Measurements from ENCODE around the gene FREM2.
A peak's percentile ranks its signal among the peaks of the same experiment; 100 is the strongest.

FREM2 gene

GRCh38 chr13:38648912-38649311 lies 38.0 kb upstream of the FREM2 start:
- Histone ChIP-seq H3K27ac (ENCODE audit: poor library complexity, severe bottlenecking) (no peak overlapping the region), H3K4me3 (ENCODE audit: severe bottlenecking) (no peak overlapping the region), H3K36me3 (ENCODE audit: low read depth) (no peaks in the 10 kb centered on the region), H3K9me3 (ENCODE audit: severe bottlenecking) (no peaks in the 10 kb centered on the region), H3K4me1 (ENCODE audit: insufficient read depth, poor library complexity, severe bottlenecking) (no peaks in the 10 kb centered on the region), H3K27me3 (ENCODE audit: insufficient read depth, poor library complexity, severe bottlenecking) (no peaks in the 10 kb centered on the region)
- TF ChIP-seq, protein P1, sequence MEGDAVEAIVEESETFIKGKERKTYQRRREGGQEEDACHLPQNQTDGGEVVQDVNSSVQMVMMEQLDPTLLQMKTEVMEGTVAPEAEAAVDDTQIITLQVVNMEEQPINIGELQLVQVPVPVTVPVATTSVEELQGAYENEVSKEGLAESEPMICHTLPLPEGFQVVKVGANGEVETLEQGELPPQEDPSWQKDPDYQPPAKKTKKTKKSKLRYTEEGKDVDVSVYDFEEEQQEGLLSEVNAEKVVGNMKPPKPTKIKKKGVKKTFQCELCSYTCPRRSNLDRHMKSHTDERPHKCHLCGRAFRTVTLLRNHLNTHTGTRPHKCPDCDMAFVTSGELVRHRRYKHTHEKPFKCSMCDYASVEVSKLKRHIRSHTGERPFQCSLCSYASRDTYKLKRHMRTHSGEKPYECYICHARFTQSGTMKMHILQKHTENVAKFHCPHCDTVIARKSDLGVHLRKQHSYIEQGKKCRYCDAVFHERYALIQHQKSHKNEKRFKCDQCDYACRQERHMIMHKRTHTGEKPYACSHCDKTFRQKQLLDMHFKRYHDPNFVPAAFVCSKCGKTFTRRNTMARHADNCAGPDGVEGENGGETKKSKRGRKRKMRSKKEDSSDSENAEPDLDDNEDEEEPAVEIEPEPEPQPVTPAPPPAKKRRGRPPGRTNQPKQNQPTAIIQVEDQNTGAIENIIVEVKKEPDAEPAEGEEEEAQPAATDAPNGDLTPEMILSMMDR (IDR thresholded peaks at IDR 0.05; ENCODE audit: poor library complexity, severe bottlenecking), result no peak
- no peak for DNase-seq (ENCODE audit: low spot score)
- ATAC-seq (ENCODE audit: low read depth), result no peak

DNA sequence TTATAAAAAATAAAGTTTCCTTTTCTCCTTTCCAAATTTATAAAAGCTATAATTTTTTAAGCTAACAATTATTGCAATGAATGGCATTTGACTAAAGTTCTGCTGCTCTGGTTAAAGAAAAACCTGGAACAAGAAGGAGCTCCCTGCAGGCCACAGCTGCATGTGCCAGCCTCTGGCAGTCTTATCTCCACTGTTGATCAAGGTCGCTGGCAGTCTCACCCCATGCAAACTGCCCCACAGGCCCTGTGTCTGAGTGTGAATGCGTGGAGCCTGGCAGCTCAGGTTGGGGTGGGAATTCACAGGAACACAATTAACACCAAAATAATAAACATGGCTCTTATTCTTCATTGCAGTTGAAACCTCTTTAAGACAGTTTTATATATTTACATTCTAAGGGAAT lies 30.2 kb upstream of the FREM2 start:
- Histone ChIP-seq H3K27me3 (ENCODE audit: insufficient read depth, poor library complexity, severe bottlenecking) (no peaks in the 10 kb centered on the region), H3K9me3 (ENCODE audit: severe bottlenecking) (no peaks in the 10 kb centered on the region), H3K36me3 (ENCODE audit: low read depth) (no peaks in the 10 kb centered on the region), H3K4me1 (ENCODE audit: insufficient read depth, poor library complexity, severe bottlenecking) (peaks cover 7% of the 10 kb centered on the region), H3K27ac (ENCODE audit: poor library complexity, severe bottlenecking) (no peak overlapping the region), H3K4me3 (ENCODE audit: severe bottlenecking) (no peak overlapping the region)
- TF ChIP-seq, protein P1 (IDR thresholded peaks at IDR 0.05; ENCODE audit: poor library complexity, severe bottlenecking), result no peak
- DNase-seq (ENCODE audit: low spot score) (no peak), ATAC-seq (ENCODE audit: low read depth) (no peak)

DNA sequence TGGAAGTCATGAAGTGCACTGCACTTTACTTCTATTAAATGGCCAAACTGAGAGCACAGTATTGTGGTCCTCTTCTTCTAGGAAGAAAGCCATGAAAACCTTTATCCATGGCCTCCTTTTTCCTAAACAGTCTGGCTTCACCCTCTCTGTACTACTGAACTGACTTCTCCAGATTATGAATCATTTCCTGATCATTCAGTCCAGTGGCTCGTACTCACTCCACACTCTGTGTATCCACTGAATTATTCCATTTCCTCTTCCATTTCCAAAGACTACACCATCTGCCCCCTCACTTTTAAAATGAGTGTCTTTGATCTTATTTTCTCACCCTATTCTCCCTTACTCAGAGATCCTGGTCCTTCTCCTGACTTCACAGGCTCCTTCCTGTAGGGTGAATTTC lies 29.7 kb upstream of the FREM2 start:
- Histone ChIP-seq H3K9me3 (ENCODE audit: severe bottlenecking) (no peaks in the 10 kb centered on the region), H3K4me3 (ENCODE audit: severe bottlenecking) (no peak overlapping the region), H3K27me3 (ENCODE audit: insufficient read depth, poor library complexity, severe bottlenecking) (no peaks in the 10 kb centered on the region), H3K27ac (ENCODE audit: poor library complexity, severe bottlenecking) (no peak overlapping the region), H3K4me1 (ENCODE audit: insufficient read depth, poor library complexity, severe bottlenecking) (peaks cover 7% of the 10 kb centered on the region), H3K36me3 (ENCODE audit: low read depth) (no peaks in the 10 kb centered on the region)
- TF ChIP-seq, protein P1 (IDR thresholded peaks at IDR 0.05; ENCODE audit: poor library complexity, severe bottlenecking), result no peak
- ATAC-seq (ENCODE audit: low read depth) (peak; percentile 87), DNase-seq (ENCODE audit: low spot score) (no peak)

GRCh38 chr13:38658906-38659305 lies 28.0 kb upstream of the FREM2 start:
- ATAC-seq (ENCODE audit: low read depth) (no peak), DNase-seq (ENCODE audit: low spot score) (no peak)
- H3K4me3 ChIP-seq (ENCODE audit: severe bottlenecking), result no peak overlapping the region
- H3K27me3 ChIP-seq (ENCODE audit: insufficient read depth, poor library complexity, severe bottlenecking), result no peaks in the 10 kb centered on the region
- no peaks in the 10 kb centered on the region for H3K36me3 ChIP-seq (ENCODE audit: low read depth)
- peaks cover 7% of the 10 kb centered on the region for H3K4me1 ChIP-seq (ENCODE audit: insufficient read depth, poor library complexity, severe bottlenecking)
- TF ChIP-seq, protein P1 (IDR thresholded peaks at IDR 0.05; ENCODE audit: poor library complexity, severe bottlenecking), result no peak
- no peak overlapping the region for H3K27ac ChIP-seq (ENCODE audit: poor library complexity, severe bottlenecking)
- no peaks in the 10 kb centered on the region for H3K9me3 ChIP-seq (ENCODE audit: severe bottlenecking)

- Histone ChIP-seq H3K36me3 (ENCODE audit: low read depth) (no peaks in the 10 kb centered on the region), H3K27me3 (ENCODE audit: insufficient read depth, poor library complexity, severe bottlenecking) (no peaks in the 10 kb centered on the region), H3K9me3 (ENCODE audit: severe bottlenecking) (no peaks in the 10 kb centered on the region), H3K27ac (ENCODE audit: poor library complexity, severe bottlenecking) (no peak overlapping the region), H3K4me1 (ENCODE audit: insufficient read depth, poor library complexity, severe bottlenecking) (peaks cover 7% of the 10 kb centered on the region), H3K4me3 (ENCODE audit: severe bottlenecking) (no peak overlapping the region)
- TF ChIP-seq, protein P1 (IDR thresholded peaks at IDR 0.05; ENCODE audit: poor library complexity, severe bottlenecking), result no peak
- no peak for ATAC-seq (ENCODE audit: low read depth)
- no peak for DNase-seq (ENCODE audit: low spot score)
Observed at GRCh38 chr13:38661010-38661675, 25.7 kb upstream of the FREM2 start.

All from RWPE2 (cell line).